Middle frontal gyrus (tissue), 1 donor: Measurements from ENCODE around the gene MRE11.
"Not testable (repeated sequence)": the region's sequence is repeated elsewhere in the genome, so short reads cannot be mapped to it uniquely, and the experiment has no call there.

Experiments used
- DNase-seq: peaks from one replicate; pipeline ENCODE4 v3.0.0-alpha.2; 2015; ENCODE audit warnings: low spot score; ENCODE audit errors: extremely low spot score

MRE11 gene

GRCh38 chr11:94506513-94506912, 12.9 kb upstream of the MRE11 start:
- not testable (repeated sequence) for DNase-seq

- peak; percentile 31 for DNase-seq
Measured at GRCh38 chr11:94504689-94505293, 11.1 kb upstream of the MRE11 start.

- no peak for DNase-seq
Measured at GRCh38 chr11:94501522-94501921, 7.9 kb upstream of the MRE11 start.

GRCh38 chr11:94500181-94500580, 6.5 kb upstream of the MRE11 start:
- no peak for DNase-seq

GRCh38 chr11:94494126-94494680, 559 bp upstream of the MRE11 start:
- DNase-seq = no peak

- DNase-seq = no peak
Measured at GRCh38 chr11:94486068-94486467, 7.6 kb downstream of the MRE11 start.

- no peak for DNase-seq
Measured at GRCh38 chr11:94481342-94481741, 12.3 kb downstream of the MRE11 start.

GRCh38 chr11:94477624-94478023, 16.0 kb downstream of the MRE11 start:
- no peak for DNase-seq

GRCh38 chr11:94472916-94473799, 20.5 kb downstream of the MRE11 start:
- DNase-seq = no peak

GRCh38 chr11:94469416-94469815, 24.2 kb downstream of the MRE11 start:
- no peak for DNase-seq

GRCh38 chr11:94459576-94459975, 34.1 kb downstream of the MRE11 start:
- DNase-seq = no peak

- DNase-seq = no peak
Measured at GRCh38 chr11:94457118-94458029, 36.3 kb downstream of the MRE11 start.

- DNase-seq = no peak
Measured at GRCh38 chr11:94455861-94456260, 37.8 kb downstream of the MRE11 start.

GRCh38 chr11:94454301-94454700, 39.3 kb downstream of the MRE11 start:
- DNase-seq = no peak

GRCh38 chr11:94452988-94453387, 40.7 kb downstream of the MRE11 start:
- no peak for DNase-seq

- no peak for DNase-seq
Measured at GRCh38 chr11:94450048-94450447, 43.6 kb downstream of the MRE11 start.

GRCh38 chr11:94449437-94449836, 44.2 kb downstream of the MRE11 start:
- no peak for DNase-seq

GRCh38 chr11:94449029-94449428, 44.6 kb downstream of the MRE11 start:
- DNase-seq = no peak

- no peak for DNase-seq
Measured at GRCh38 chr11:94447149-94447548, 46.5 kb downstream of the MRE11 start.

GRCh38 chr11:94445641-94446040, 48.0 kb downstream of the MRE11 start:
- no peak for DNase-seq

GRCh38 chr11:94433049-94433448, 60.6 kb downstream of the MRE11 start:
- DNase-seq = no peak
